22Rv1 (cell line): ENCODE results near the gene TCEA2.

Experiments used
- H3K27ac ChIP-seq: fragments of 450-650 bp; 2 replicates; pipeline ENCODE4 v1.5.1; 2017
- ZFX ChIP-seq: fragments of 450-650 bp; IDR thresholded peaks from 2 replicates; pipeline ENCODE4 v1.6.1; 2017; ENCODE audit warnings: antibody characterized with exemption, borderline replicate concordance
- TF ChIP-seq, protein P1 (sequence below): fragments of 450-650 bp; IDR thresholded peaks from 2 replicates; pipeline ENCODE4 v1.5.1; 2017; ENCODE audit warnings: mild to moderate bottlenecking

TCEA2 gene

DNA sequence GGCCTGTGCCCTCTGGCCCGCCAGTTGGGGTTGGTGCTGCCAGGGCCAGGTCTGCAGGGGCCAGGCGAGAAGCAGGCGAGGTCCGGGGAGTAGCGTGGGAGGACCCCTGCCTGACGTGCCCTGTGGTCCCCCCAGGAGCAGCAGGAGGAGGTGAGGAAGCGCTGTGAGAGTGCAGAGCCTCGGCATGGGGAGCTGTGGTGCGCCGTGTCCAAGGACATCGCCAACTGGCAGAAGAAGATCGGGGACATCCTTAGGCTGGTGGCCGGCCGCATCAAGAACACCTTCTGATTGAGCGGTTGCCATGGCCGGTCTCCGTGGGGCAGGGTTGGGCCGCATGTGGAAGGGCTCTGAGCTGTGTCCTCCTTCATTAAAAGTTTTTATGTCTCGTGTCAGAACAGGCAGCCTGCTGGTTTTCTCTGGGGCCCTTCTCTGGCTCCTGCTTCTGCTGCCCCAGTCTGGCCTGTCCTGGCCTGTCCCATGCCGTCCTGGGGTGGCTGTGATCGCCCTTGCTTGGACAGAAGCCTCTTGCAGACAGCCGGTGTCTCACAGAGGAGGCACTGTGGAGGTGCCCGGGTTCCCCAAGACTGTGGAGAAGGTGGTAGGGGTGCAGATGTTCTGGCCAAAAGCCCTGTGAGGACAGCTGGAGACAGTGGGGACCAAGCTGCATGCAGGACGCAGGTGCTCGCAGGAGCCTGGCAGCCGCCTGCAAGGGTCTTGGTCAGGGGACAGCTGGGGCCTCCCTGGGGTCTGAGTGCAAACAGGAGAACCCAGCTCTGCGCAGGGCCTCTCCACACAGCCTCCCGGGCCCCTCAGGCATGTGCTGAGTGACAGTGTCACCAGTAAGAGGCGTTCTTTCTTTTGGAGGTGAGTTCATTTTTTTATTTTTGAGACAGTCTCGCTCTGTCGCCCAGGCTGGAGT is 30.0 kb upstream of the TCEA2 start:
- no peak overlapping the region for H3K27ac ChIP-seq
- TF ChIP-seq, protein P1, sequence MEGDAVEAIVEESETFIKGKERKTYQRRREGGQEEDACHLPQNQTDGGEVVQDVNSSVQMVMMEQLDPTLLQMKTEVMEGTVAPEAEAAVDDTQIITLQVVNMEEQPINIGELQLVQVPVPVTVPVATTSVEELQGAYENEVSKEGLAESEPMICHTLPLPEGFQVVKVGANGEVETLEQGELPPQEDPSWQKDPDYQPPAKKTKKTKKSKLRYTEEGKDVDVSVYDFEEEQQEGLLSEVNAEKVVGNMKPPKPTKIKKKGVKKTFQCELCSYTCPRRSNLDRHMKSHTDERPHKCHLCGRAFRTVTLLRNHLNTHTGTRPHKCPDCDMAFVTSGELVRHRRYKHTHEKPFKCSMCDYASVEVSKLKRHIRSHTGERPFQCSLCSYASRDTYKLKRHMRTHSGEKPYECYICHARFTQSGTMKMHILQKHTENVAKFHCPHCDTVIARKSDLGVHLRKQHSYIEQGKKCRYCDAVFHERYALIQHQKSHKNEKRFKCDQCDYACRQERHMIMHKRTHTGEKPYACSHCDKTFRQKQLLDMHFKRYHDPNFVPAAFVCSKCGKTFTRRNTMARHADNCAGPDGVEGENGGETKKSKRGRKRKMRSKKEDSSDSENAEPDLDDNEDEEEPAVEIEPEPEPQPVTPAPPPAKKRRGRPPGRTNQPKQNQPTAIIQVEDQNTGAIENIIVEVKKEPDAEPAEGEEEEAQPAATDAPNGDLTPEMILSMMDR: no peak
- no peak for TF ChIP-seq ZFX

DNA sequence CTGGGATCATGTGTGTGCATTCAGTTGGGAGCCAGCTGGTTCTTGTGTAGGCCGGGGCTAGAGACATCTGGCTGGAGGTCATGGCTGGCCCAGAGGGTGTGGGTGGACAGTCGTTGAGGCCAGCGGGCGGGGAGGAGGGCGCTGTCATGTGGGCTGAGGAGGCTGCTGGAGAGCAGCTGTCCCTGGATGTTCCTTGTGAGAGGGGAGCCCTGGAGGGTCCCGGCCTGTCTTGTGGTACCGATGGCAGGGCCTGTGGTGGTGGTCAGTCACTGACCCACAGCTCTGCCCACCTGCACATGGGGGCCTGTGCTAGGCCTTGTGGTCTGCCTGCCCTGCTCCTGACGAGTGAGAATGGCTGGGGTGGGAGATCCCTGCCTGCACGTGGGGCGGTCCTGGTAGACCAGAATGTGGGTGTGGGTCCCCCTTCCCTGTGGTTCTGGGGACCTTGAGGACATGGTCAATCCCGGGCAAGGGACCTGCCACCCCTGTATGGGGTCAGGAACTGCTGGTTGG is 29.0 kb upstream of the TCEA2 start:
- no peak overlapping the region for H3K27ac ChIP-seq
- TF ChIP-seq ZFX: no peak
- TF ChIP-seq, protein P1: no peak

- no peak for TF ChIP-seq ZFX
- TF ChIP-seq, protein P1: no peak
Observed at GRCh38 chr20:64035066-64035932, 27.7 kb upstream of the TCEA2 start.

GRCh38 chr20:64035933-64036345 is 27.1 kb upstream of the TCEA2 start, which contains the start of gene C20orf204:
Gene C20orf204, plus strand, starts transcription at chr20:64036182. Its CDS starts 142 bp downstream, at chr20:64036324.
- TF ChIP-seq, protein P1: no peak
- no peak for TF ChIP-seq ZFX
- H3K27ac ChIP-seq: no peak within 1 kb of the TSS

More at GRCh38 chr20:64035066-64035932, 27.7 kb upstream of the TCEA2 start:
- H3K27ac ChIP-seq: no peak overlapping the region

GRCh38 chr20:64036346-64037198 is 26.4 kb upstream of the TCEA2 start:
- TF ChIP-seq, protein P1: no peak
- no peak for TF ChIP-seq ZFX
- H3K27ac ChIP-seq: no peak overlapping the region

GRCh38 chr20:64037199-64037497 is 25.9 kb upstream of the TCEA2 start:
- TF ChIP-seq ZFX: no peak
- TF ChIP-seq, protein P1: no peak
- H3K27ac ChIP-seq: peak overlapping the region; percentile 81; the same call in 1 of the 2 replicates
